Parathyroid adenoma (tissue), 2 donors: ENCODE measurements around the gene ADGRG1.

Experiments used
- H2AFZ ChIP-seq: fragments of 300-600 bp; sonication (generic); one replicate; pipeline ENCODE4 v1.7.0; 2017; ENCODE audit warnings: antibody characterized with exemption, mild to moderate bottlenecking
- H3K27ac ChIP-seq: fragments of 300-600 bp; sonication (generic); one replicate; pipeline ENCODE4 v1.7.0; 2017
- H3K27me3 ChIP-seq: fragments of 300-600 bp; sonication (generic); one replicate; pipeline ENCODE4 v1.7.0; 2017; ENCODE audit warnings: low read length; ENCODE audit not compliant: control insufficient read depth, insufficient read depth
- H3K36me3 ChIP-seq: fragments of 300-600 bp; sonication (generic); one replicate; pipeline ENCODE4 v1.7.0; 2017; ENCODE audit warnings: low read length; ENCODE audit not compliant: control insufficient read depth, insufficient read depth
- H3K4me1 ChIP-seq: fragments of 300-600 bp; sonication (generic); one replicate; pipeline ENCODE4 v1.7.0; 2017; ENCODE audit warnings: control low read depth
- H3K4me2 ChIP-seq: fragments of 300-600 bp; sonication (generic); one replicate; pipeline ENCODE4 v1.7.0; 2017; ENCODE audit warnings: low read length
- H3K4me3 ChIP-seq: fragments of 300-600 bp; sonication (generic); one replicate; pipeline ENCODE4 v1.7.0; 2017; ENCODE audit warnings: low read depth, low read length
- H3K79me2 ChIP-seq: fragments of 300-600 bp; sonication (generic); one replicate; pipeline ENCODE4 v1.7.0; 2017; ENCODE audit warnings: control low read depth
- H3K9ac ChIP-seq: fragments of 300-600 bp; sonication (generic); one replicate; pipeline ENCODE4 v1.7.0; 2017; ENCODE audit warnings: mild to moderate bottlenecking
- H3K9me3 ChIP-seq: fragments of 300-600 bp; sonication (generic); one replicate; pipeline ENCODE4 v1.7.0; 2017; ENCODE audit warnings: low read length; ENCODE audit not compliant: control insufficient read depth
- CTCF ChIP-seq: fragments of 300-600 bp; sonication (generic); IDR thresholded peaks from one replicate; pipeline ENCODE4 v1.7.0; 2017; ENCODE audit warnings: antibody characterized with exemption, mild to moderate bottlenecking
- donor health status: primary hyperparathyroidism.

The ADGRG1 gene

GRCh38 chr16:57621521-57622271, 6.7 kb upstream of the ADGRG1 start:
- H3K4me2 ChIP-seq, result peak overlapping the region; percentile 17
- H3K27me3 ChIP-seq, result no peaks in the 10 kb centered on the region
- H2AFZ ChIP-seq, result peak overlapping the region; percentile 30
- peaks cover 51% of the 10 kb centered on the region for H3K4me1 ChIP-seq
- peaks cover 26% of the 10 kb centered on the region for H3K79me2 ChIP-seq
- H3K36me3 ChIP-seq, result no peaks in the 10 kb centered on the region
- H3K9me3 ChIP-seq, result no peaks in the 10 kb centered on the region
- H3K9ac ChIP-seq, result no peak overlapping the region
- H3K4me3 ChIP-seq, result no peak overlapping the region
- TF ChIP-seq CTCF, result no peak
- H3K27ac ChIP-seq, result peak overlapping the region; percentile 94

DNA sequence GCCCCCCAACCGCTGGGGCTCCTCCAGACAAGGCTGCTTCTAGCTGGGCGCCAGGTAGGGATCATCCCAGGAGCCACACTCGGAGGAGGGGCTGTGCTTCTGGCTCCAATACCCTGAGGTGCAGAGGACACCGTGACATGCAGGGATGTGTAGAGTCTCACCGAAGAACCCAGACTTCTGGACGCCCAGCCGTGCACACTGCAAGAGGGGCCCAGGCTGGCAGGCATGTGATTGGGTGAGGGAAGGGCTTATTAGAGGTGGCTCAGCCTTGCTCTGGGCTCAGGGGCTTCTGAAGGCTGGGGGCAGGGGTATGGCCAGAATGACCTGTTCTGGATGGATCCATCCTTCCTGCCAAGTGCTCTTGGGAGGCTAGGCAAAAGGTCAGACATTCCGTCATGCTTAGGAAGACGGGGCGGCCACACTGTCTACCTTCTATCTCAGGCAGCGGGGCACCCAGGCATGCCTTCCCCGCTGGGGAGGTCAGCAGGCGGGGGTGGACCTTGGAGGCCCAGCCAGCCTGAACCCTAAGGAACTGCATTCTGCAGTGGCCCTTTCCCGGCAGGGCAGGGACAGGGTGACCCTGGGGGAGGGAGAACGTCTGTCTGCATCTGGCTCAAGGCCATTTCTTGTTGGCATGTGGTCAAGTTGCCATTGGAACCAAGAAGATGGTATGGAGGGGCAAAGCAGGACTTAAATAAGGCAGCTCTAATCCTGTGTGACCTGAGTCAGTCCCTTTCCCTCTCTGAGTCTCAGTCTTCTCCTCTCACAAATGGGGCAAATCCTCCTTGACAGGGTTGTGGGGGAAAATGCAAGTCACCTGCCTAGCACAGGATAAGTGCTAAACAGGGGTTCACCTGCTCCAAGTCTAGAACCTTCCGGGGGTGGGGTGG, 5.8 kb upstream of the ADGRG1 start:
- Histone ChIP-seq H3K27me3 (no peaks in the 10 kb centered on the region), H3K79me2 (peaks cover 30% of the 10 kb centered on the region), H3K4me1 (peaks cover 58% of the 10 kb centered on the region), H3K36me3 (no peaks in the 10 kb centered on the region), H3K9ac (no peak overlapping the region), H3K4me2 (peak overlapping the region; percentile 30), H3K9me3 (no peaks in the 10 kb centered on the region), H3K27ac (peak overlapping the region; percentile 94), H2AFZ (peak overlapping the region; percentile 30), H3K4me3 (no peak overlapping the region)
- TF ChIP-seq CTCF, result no peak

- no peak overlapping the region for H3K4me2 ChIP-seq
- H2AFZ ChIP-seq, result peak overlapping the region; percentile 15
- no peak for TF ChIP-seq CTCF
- no peaks in the 10 kb centered on the region for H3K27me3 ChIP-seq
- H3K4me1 ChIP-seq, result peaks cover 67% of the 10 kb centered on the region
- no peaks in the 10 kb centered on the region for H3K36me3 ChIP-seq
- peaks cover 37% of the 10 kb centered on the region for H3K79me2 ChIP-seq
- H3K27ac ChIP-seq, result peak overlapping the region; percentile 94
- no peak overlapping the region for H3K4me3 ChIP-seq
- no peaks in the 10 kb centered on the region for H3K9me3 ChIP-seq
- H3K9ac ChIP-seq, result no peak overlapping the region
Observed at GRCh38 chr16:57623251-57624043, 5.0 kb upstream of the ADGRG1 start.

DNA sequence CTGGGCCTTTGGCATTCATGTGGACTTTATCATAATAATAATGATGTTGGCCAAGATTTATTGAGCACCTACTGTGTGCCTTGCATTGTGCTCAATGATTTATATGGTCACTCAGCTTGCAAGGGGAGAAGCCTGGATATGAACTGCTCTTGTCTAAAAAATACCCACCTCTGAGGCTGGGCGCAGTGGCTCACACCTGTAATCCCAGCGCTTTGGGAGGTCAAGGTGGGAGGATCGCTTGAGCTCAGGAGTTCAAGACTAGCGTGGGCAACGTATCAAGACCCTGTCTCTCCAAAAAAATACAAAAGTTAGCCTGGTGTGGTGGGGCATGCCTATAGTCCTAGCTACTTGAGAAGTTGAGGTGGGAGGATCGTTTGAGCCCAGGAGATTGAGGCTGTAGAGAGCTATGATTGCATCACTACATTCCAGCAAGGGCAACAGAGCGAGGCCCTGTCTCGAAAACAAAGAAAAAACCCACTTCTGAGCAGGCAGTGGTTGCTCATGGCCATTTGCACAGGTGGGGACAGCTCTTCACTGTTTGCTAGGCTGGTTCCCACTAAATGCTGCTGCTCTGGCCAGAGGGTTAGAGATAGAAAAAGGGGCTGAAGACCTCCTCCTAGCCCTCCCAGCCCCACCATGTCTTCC, 4.3 kb upstream of the ADGRG1 start:
- Histone ChIP-seq H3K4me1 (peaks cover 63% of the 10 kb centered on the region), H3K27ac (peak overlapping the region; percentile 94), H2AFZ (no peak overlapping the region), H3K9me3 (no peaks in the 10 kb centered on the region), H3K27me3 (no peaks in the 10 kb centered on the region), H3K36me3 (no peaks in the 10 kb centered on the region), H3K4me3 (no peak overlapping the region), H3K4me2 (no peak overlapping the region), H3K79me2 (peaks cover 44% of the 10 kb centered on the region), H3K9ac (no peak overlapping the region)
- TF ChIP-seq CTCF, result no peak
